ENCODE results near the gene ALS2CL. TPM values are rescaled to one million over a fixed set of nuclear protein-coding genes. Genes with fewer than 3 reads are reported as not detected.

The ALS2CL gene
- total RNA-seq, 1 experiment from 2014 or later: 39.6 TPM

DNA sequence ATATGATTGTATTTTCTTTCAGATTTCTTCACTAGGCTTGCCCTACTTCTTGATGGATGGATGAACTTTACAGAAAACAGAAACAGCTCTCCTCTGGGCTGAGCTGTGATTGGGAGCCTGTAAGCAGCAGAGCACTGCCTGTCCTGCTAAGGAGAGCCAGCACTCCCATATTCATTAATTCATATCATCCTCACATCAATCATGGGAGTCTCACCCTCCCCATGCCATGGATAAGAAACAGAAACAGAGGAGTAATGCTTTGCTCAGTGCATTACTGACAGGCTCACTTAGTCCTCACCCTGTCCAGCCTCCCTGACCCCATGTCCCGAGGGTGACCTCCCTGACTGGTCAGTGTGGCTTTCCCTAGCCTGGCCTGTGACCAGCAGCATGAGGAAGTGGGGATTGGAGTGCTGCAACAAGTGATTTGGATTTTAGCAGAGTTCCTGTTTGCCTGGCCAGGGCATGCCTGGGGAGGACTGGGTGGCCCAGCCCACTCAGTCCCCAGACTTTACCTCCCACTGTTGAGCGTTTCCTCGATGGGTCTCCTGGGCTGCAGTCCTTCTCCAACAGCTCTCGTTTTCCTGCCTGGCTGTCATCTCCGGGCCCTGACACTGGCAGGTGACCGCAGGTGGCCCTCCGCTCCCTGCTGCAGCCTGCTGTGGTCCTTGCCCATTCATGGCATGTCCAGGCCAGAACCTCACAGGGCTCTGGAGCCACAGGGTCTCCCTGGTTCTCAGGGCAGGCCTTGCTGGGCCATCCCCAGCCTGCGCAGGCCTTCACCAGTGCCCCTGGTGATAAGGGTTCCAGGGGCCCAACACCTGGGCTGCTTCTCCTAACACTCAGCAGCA lies 6.4 kb upstream of the ALS2CL start:
- TF ChIP-seq, protein P1, sequence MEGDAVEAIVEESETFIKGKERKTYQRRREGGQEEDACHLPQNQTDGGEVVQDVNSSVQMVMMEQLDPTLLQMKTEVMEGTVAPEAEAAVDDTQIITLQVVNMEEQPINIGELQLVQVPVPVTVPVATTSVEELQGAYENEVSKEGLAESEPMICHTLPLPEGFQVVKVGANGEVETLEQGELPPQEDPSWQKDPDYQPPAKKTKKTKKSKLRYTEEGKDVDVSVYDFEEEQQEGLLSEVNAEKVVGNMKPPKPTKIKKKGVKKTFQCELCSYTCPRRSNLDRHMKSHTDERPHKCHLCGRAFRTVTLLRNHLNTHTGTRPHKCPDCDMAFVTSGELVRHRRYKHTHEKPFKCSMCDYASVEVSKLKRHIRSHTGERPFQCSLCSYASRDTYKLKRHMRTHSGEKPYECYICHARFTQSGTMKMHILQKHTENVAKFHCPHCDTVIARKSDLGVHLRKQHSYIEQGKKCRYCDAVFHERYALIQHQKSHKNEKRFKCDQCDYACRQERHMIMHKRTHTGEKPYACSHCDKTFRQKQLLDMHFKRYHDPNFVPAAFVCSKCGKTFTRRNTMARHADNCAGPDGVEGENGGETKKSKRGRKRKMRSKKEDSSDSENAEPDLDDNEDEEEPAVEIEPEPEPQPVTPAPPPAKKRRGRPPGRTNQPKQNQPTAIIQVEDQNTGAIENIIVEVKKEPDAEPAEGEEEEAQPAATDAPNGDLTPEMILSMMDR (IDR thresholded peaks at IDR 0.05; ENCODE audit: unreplicated experiment): no peak
- Mint-ChIP-seq H3K4me3 (ENCODE audit: low read depth, unreplicated experiment) (no peak overlapping the region), H3K27ac (ENCODE audit: unreplicated experiment) (no peak overlapping the region), H3K36me3 (ENCODE audit: insufficient read depth, unreplicated experiment) (peaks cover 1% of the 10 kb centered on the region), H3K9me3 (ENCODE audit: low read depth, unreplicated experiment) (no peaks in the 10 kb centered on the region), H3K27me3 (ENCODE audit: unreplicated experiment) (peaks cover 15% of the 10 kb centered on the region), H3K4me1 (ENCODE audit: low read depth, unreplicated experiment) (no peaks in the 10 kb centered on the region)
- BruUV-seq (replicated peaks): no TSS peak
- intact Hi-C loops (cut with micrococcal nuclease; ENCODE audit: unreplicated experiment): no loop called here
- CTCF ChIA-PET: no interaction called here
- no peak for DNase-seq

DNA sequence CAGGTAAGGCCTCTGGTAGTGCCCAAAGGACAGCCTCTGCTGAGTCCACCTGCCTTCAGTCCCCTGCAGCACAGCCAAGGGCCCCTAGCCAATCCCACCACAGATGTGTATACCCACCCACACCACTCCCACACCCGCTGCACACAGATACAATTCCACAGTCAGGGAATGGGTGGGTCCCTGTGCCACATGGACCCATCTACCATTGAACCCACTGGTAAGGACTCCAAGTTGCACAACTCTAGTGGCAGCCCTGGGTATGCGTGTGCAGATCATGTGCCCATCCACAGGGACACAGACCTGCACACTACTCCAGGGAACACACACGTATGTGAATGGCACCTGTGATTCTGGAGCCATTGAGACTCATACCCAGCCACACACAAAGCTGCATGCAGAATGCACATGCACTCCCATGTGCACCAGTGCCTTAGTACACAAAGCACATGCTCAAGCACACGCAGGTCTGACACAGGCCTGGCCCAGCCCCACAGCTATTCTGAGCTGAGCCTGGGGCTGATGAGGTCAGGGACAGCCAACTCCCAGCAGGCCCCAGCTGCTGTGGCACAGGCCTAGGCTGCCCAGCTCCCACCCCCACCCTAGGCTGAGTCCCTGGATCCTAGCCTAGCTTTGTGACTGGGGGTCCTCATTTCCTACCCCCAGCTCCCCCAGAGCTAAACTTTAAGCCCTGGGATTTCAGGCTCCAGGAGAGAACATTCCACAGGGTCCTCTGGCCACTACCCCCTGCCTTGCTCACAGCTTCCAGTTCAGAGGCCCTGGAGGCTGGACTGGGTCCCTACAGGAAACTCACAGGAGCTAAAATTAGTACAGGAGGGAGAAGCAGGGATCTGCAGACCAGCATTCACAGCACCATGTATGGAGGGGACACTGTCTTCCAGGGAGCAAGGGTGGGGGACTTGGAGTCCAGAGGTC lies 2.7 kb upstream of the ALS2CL start:
- no TSS peak for BruUV-seq (replicated peaks)
- Mint-ChIP-seq H3K36me3 (ENCODE audit: insufficient read depth, unreplicated experiment) (peaks cover 26% of the 10 kb centered on the region), H3K4me1 (ENCODE audit: low read depth, unreplicated experiment) (peaks cover 10% of the 10 kb centered on the region), H3K27ac (ENCODE audit: unreplicated experiment) (no peak overlapping the region), H3K27me3 (ENCODE audit: unreplicated experiment) (no peaks in the 10 kb centered on the region), H3K9me3 (ENCODE audit: low read depth, unreplicated experiment) (no peaks in the 10 kb centered on the region), H3K4me3 (ENCODE audit: low read depth, unreplicated experiment) (no peak overlapping the region)
- no peak for DNase-seq
- CTCF ChIA-PET: interaction anchor here (0.6 kb wide), 3 partner anchors 179 to 281 kb away, joined by 3 to 4 read pairs (median 3); no protein-coding TSS in a partner anchor
- intact Hi-C loops (cut with micrococcal nuclease; ENCODE audit: unreplicated experiment): no loop called here
- TF ChIP-seq, protein P1 (IDR thresholded peaks at IDR 0.05; ENCODE audit: unreplicated experiment): no peak

DNA sequence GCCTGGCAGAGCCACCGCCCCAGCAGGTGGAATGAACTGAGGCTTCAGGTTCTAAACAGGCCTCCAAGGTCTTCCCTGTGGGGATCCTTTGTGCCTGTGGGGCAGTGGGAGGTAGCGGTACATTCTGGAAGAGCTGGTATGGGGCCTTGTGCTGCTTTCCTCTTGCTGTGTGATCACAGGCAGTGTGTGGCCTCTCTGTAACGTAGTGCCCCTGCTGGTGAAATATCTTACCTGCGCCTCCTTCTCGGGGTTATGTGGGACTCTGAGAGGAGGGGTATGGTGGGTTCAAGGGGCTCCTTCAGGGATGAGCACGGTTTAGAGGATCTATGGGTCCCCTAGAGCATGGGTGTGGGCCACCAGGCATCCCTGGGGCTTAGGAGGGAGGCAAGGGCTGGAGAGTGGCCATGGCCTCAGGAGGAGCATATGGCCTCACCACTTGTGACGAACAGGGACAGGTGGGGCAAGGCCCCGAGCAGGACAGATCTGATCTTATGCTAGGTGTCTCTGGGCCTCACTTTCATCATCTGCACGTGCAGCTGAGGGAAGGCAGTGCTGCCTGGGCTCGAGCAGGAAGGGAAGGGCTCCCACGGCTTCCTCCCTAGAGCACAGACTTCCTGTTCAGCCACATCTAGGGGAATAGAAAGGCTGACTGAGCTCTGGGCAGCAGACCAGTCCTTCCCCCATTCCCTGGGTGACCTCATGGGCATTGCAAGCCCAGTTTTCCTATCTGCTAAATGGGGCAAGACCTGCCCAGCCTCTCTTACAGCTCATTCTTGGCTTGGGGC lies 1.9 kb upstream of the ALS2CL start:
- DNase-seq: peak; percentile 41
- TF ChIP-seq, protein P1 (IDR thresholded peaks at IDR 0.05; ENCODE audit: unreplicated experiment): peak; percentile 19
- H3K9me3 Mint-ChIP-seq (ENCODE audit: low read depth, unreplicated experiment): no peaks in the 10 kb centered on the region
- H3K27ac Mint-ChIP-seq (ENCODE audit: unreplicated experiment): peak overlapping the region; percentile 50
- H3K27me3 Mint-ChIP-seq (ENCODE audit: unreplicated experiment): no peaks in the 10 kb centered on the region
- CTCF ChIA-PET: interaction anchor here (0.6 kb wide), 4 partner anchors 178 to 526 kb away, joined by 3 to 4 read pairs (median 3); no protein-coding TSS in a partner anchor
- H3K4me3 Mint-ChIP-seq (ENCODE audit: low read depth, unreplicated experiment): no peak overlapping the region
- H3K36me3 Mint-ChIP-seq (ENCODE audit: insufficient read depth, unreplicated experiment): peaks cover 27% of the 10 kb centered on the region
- intact Hi-C loops (cut with micrococcal nuclease; ENCODE audit: unreplicated experiment): no loop called here
- H3K4me1 Mint-ChIP-seq (ENCODE audit: low read depth, unreplicated experiment): peaks cover 15% of the 10 kb centered on the region
- BruUV-seq (replicated peaks): no TSS peak

DNA sequence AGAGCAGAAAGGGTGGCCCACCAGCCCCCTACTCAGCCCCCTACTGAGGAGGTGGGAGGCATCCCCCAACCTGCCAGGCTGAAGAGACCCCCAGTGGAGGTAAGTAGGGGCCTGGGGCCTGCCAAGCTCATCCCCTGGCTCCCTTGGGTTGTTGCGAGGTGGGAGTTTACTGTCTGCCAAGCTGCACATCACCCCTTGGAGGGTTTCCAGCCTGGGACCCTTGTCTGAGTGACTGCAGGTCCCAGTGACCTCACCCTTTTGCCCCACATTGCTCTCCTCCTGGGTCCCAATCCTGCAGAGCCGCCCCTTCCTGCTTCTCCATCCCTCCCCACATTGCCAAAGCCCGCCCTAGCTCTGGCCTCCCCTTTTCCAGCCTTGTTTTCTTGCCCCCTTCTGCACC lies 1.0 kb upstream of the ALS2CL start:
- BruUV-seq (replicated peaks): no TSS peak
- DNase-seq: no peak
- H3K36me3 Mint-ChIP-seq (ENCODE audit: insufficient read depth, unreplicated experiment): peaks cover 27% of the 10 kb centered on the region
- peaks cover 23% of the 10 kb centered on the region for H3K4me1 Mint-ChIP-seq (ENCODE audit: low read depth, unreplicated experiment)
- no peaks in the 10 kb centered on the region for H3K9me3 Mint-ChIP-seq (ENCODE audit: low read depth, unreplicated experiment)
- intact Hi-C loops (cut with micrococcal nuclease; ENCODE audit: unreplicated experiment): no loop called here
- H3K4me3 Mint-ChIP-seq (ENCODE audit: low read depth, unreplicated experiment): no peak overlapping the region
- TF ChIP-seq, protein P1 (IDR thresholded peaks at IDR 0.05; ENCODE audit: unreplicated experiment): no peak
- H3K27ac Mint-ChIP-seq (ENCODE audit: unreplicated experiment): peak overlapping the region; percentile 50
- CTCF ChIA-PET: interaction anchor here (0.6 kb wide), 1 partner anchor 527 kb away, joined by 3 read pairs; no protein-coding TSS in a partner anchor
- no peaks in the 10 kb centered on the region for H3K27me3 Mint-ChIP-seq (ENCODE audit: unreplicated experiment)

All from Calu3 (cell line).